OCI-LY1 (cell line): ENCODE measurements around the gene TIMM23B.
"Not testable (repeated sequence)": the region's sequence is repeated elsewhere in the genome, so short reads cannot be mapped to it uniquely, and the experiment has no call there.

Source experiments
- EZH2 ChIP-seq: fragments of 200-600 bp; sonication (generic), shearing (Covaris generic); IDR thresholded peaks from 2 replicates; pipeline ENCODE4 v1.8.0; 2017; ENCODE audit warnings: borderline replicate concordance, mixed run types, mild to moderate bottlenecking, antibody characterized with exemption, low read length, moderate library complexity, mixed read lengths
- TF ChIP-seq, protein P1 (sequence below): fragments of 200-600 bp; sonication (generic), shearing (Covaris generic); IDR thresholded peaks from 2 replicates; pipeline ENCODE4 v1.5.1; 2017; ENCODE audit warnings: mild to moderate bottlenecking, antibody characterized with exemption, low read length, moderate library complexity, mixed read lengths

GRCh38 chr10:49900406-49900805 is 41.4 kb upstream of the TIMM23B start:
- TF ChIP-seq, protein P1, sequence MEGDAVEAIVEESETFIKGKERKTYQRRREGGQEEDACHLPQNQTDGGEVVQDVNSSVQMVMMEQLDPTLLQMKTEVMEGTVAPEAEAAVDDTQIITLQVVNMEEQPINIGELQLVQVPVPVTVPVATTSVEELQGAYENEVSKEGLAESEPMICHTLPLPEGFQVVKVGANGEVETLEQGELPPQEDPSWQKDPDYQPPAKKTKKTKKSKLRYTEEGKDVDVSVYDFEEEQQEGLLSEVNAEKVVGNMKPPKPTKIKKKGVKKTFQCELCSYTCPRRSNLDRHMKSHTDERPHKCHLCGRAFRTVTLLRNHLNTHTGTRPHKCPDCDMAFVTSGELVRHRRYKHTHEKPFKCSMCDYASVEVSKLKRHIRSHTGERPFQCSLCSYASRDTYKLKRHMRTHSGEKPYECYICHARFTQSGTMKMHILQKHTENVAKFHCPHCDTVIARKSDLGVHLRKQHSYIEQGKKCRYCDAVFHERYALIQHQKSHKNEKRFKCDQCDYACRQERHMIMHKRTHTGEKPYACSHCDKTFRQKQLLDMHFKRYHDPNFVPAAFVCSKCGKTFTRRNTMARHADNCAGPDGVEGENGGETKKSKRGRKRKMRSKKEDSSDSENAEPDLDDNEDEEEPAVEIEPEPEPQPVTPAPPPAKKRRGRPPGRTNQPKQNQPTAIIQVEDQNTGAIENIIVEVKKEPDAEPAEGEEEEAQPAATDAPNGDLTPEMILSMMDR, result not testable (repeated sequence)
- TF ChIP-seq EZH2, result not testable (repeated sequence)
